ENCODE measurements around the gene CBX4. TPM values are rescaled to one million over a fixed set of nuclear protein-coding genes. Genes with fewer than 3 reads are reported as not detected.

Gene CBX4
- 10 to 100 TPM; 26.2 to 58.3 TPM for total RNA-seq

DNA sequence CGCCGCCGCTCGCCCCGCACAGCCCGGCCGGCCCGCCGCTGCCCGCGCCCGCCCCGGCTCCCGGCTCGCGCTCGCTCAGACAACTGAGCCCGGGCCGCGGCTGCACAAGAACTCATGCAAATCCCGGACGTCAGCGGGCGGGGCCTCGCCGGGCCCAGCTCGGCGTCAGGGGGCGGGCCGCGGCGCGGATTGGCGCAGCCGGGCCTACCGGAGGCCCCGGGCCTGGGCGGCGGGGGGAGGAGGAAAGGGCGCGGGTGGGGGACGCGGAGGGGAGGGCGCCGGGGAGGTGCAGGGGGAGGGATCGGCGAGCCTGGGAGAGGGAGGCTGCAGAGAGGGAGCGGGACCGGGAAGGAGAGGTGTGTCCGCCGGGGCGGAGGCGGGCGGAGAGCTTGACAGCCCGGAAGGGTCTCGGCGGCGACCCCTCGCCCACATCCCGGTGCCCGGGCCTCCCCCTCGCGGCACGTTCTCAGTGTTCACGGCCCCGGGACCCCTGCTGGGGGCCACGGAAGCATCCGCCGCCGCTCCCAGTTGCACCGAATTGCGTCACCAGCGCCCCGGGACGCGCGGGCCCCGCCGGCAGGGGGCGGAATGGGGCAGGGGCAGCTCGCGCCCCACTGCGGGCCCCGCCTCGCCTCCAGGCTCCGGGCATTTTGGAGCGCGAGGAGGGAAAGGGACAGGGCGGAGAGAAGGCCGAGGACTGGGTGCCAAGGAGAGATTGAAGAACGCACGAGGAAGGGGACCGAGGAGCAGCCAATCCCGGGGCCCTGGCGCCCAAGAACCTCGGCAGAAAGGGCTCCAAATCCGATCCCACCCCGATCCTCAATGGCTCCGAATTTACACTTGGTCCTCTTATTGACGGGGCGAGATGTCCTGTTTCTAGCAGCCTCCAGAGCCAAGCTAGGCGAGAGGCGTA is at the start of gene CBX4:
TSS of gene CBX4 (minus strand) at position 85 of the 913 bp plus-strand sequence. CDS start 189 bp downstream, outside the sequence.
- Mint-ChIP-seq H3K4me1 (ENCODE audit: low read depth in 2 of 2) (peaks cover 12 to 33% of the 10 kb centered on the region in 2 donors), H3K27me3 (peaks cover 5 to 7% of the 10 kb centered on the region in 2 donors), H3K4me3 (peak within 1 kb of the TSS; percentile 93), H3K27ac (peak within 1 kb of the TSS; percentile 79 to 90), H3K36me3 (peaks cover 4% of the 10 kb centered on the region), H3K9me3 (no peaks in the 10 kb centered on the region)
- DNase-seq (ENCODE audit: low spot score) (peak; percentile 90), ATAC-seq (peak; percentile 89)

DNA sequence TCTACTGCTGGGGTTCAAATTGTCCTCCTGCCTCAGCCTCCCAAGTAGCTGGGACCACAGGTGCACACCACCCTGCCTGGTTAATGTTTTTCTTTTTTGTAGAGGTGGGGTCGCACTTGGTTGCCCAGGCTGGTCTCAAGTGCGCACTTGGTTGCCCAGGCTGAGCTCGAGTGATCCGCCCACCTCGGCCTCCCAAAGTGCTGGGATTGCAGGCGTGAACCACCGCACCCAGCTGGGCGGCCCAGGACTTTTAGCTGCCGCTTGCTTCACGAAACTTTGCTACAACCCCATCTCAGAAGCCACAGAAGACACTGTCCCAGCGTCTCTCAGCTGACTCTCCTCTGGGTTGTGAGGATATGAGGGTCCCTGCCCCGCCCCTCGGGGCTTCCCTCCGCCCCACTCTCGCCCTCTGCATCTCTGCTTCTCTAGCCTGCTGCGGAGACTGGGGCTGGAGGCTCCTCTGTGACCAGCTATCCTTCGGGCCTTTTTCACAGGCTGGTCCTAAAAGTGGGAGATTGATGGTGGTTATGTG is 48.8 kb upstream of the CBX4 start:
- no peaks in the 10 kb centered on the region for H3K4me1 Mint-ChIP-seq (ENCODE audit: low read depth in 2 of 2)
- H3K9me3 Mint-ChIP-seq = no peaks in the 10 kb centered on the region
- H3K27me3 Mint-ChIP-seq = peaks cover 31 to 50% of the 10 kb centered on the region in 2 donors
- DNase-seq (ENCODE audit: low spot score) (no peak), ATAC-seq (no peak)
- no peaks in the 10 kb centered on the region for H3K36me3 Mint-ChIP-seq
- H3K4me3 Mint-ChIP-seq = no peak overlapping the region
- H3K27ac Mint-ChIP-seq = no peak overlapping the region

DNA sequence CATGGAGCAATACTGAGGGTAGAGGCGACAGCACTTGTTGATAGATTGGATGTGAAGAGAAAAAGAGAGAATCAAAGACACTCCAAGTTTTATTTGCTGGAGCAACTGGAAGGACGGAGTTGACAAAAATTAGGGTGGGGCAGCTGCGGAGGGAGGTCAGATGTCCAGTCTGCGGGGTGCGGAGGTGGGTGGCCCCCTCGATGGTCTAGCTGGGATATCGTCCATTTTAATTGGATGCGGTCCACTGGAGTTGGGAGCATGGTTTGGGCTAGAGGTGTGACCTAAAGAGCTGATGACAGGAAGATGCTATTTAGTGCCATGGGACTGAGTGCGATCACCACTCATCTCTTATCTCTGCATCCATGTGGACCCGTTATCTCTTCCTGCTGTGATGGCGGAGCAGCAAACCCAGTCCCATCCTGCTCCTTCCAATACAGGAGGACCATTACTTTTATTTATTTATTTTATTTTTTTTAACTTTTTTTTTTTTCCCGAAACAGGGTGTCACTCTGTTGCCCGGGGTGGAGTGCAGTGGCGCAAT is 48.3 kb upstream of the CBX4 start:
- no peak for DNase-seq (ENCODE audit: low spot score)
- H3K27me3 Mint-ChIP-seq = peaks cover 34 to 50% of the 10 kb centered on the region in 2 donors
- no peak for ATAC-seq

DNA sequence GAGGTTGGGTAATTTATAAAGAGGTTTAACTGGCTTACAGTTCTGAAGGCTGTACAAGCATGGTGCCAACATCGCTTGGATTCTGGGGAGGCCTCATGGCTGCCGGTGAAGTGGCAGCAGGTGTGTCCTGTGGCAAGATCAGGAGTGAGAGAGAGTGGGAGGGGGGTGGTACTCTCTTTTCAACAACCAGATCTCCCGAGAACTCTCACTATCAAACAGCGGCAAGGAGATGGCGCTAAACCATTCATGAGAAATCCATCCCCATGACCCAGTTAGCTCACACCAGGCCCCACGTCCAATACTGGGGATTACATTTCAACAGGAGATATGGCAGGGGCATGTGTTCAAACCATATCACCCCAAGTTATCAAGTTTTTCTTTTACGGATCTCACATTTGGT is 44.0 kb upstream of the CBX4 start:
- Mint-ChIP-seq H3K4me1 (ENCODE audit: low read depth in 2 of 2) (no peaks in the 10 kb centered on the region), H3K36me3 (no peaks in the 10 kb centered on the region), H3K27ac (no peak overlapping the region), H3K9me3 (no peaks in the 10 kb centered on the region), H3K27me3 (peaks cover 28 to 34% of the 10 kb centered on the region in 2 donors), H3K4me3 (no peak overlapping the region)
- DNase-seq (ENCODE audit: low spot score) (no peak), ATAC-seq (no peak)

More for the DNA sequence above, 48.3 kb upstream of the CBX4 start:
- H3K27ac Mint-ChIP-seq = no peak overlapping the region
- H3K9me3 Mint-ChIP-seq = no peaks in the 10 kb centered on the region
- H3K4me3 Mint-ChIP-seq = no peak overlapping the region
- no peaks in the 10 kb centered on the region for H3K4me1 Mint-ChIP-seq (ENCODE audit: low read depth in 2 of 2)
- H3K36me3 Mint-ChIP-seq = no peaks in the 10 kb centered on the region

DNA sequence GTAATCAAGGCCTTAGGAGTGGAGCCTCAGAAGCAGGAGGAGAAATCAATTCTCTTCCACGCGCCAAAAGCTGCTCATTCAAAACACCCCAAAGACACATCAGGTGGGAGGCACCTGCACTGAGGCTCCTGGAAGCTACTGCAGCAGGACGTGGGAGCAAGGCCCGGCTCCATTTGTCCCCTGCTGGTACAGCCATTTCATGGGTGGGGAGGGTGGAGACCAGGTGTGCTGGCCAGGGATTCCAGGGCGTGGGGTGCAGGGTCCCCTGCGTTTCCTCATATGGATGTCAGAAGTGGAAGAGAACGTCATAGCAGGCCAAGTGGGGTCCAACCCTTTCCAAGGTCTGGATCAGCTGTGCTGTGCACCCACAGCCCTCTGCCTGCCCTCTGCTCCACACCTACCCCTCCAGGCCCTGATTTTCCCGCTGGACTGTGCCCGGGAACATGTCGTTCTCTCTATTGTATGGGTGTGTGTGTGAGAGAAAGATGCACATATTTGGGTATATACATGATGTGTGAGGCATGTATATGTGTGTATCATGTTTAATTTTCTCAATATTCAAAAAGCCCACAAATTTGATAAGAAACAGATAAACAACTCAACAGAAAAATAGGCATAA is 39.2 kb upstream of the CBX4 start:
- ATAC-seq (no peak), DNase-seq (ENCODE audit: low spot score) (no peak)
- no peaks in the 10 kb centered on the region for H3K36me3 Mint-ChIP-seq
- peaks cover 0 to 3% of the 10 kb centered on the region in 2 donors for H3K4me1 Mint-ChIP-seq (ENCODE audit: low read depth in 2 of 2)
- peaks cover 22 to 33% of the 10 kb centered on the region in 2 donors for H3K27me3 Mint-ChIP-seq
- no peak overlapping the region for H3K4me3 Mint-ChIP-seq
- H3K27ac Mint-ChIP-seq = no peak overlapping the region
- H3K9me3 Mint-ChIP-seq = no peaks in the 10 kb centered on the region

DNA sequence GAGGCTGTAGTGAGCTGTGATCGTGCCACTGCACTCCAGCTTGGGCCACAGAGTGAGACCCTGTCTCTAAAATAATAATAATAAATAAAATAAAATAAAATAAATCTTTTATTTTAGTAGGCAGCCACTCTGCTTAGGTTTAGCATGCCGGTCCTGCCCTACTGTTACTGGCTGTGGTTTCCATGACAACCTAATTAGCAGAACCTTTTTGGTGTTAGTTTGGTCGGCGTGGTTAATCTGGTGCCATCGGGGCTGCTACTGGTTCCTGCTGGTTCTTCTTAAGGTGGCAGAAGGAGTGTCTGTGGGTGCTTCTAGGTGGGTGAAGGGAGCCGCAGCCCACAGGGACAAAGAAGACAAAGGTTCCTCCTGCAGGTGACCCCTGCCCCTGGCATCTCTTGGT is 37.8 kb upstream of the CBX4 start:
- Mint-ChIP-seq H3K4me3 (no peak overlapping the region), H3K4me1 (ENCODE audit: low read depth in 2 of 2) (peaks cover 0 to 3% of the 10 kb centered on the region in 2 donors), H3K36me3 (no peaks in the 10 kb centered on the region), H3K27ac (no peak overlapping the region), H3K9me3 (no peaks in the 10 kb centered on the region), H3K27me3 (peaks cover 21 to 39% of the 10 kb centered on the region in 2 donors)
- DNase-seq (ENCODE audit: low spot score) (no peak), ATAC-seq (no peak)

DNA sequence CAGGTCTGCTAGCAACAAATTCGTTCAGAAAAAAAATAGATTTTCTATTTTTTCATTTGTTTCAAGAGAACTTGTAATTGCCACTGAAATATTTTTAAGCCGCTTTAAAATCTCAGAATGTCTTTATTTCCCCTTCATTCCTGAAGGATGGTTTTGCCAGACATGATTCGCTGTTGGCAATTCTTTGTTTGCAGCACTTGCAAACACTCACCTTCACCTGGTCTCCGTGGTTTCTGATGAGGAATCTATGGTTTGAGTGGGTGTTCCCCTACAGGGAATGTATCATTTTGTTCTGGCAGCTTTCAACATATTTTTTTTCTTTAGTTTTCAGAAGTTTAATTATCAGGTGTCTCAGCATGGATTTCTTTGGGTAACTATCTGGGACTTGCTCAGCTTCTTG is 36.3 kb upstream of the CBX4 start:
- H3K36me3 Mint-ChIP-seq = no peaks in the 10 kb centered on the region
- ATAC-seq (no peak), DNase-seq (ENCODE audit: low spot score) (no peak)
- peaks cover 0 to 3% of the 10 kb centered on the region in 2 donors for H3K4me1 Mint-ChIP-seq (ENCODE audit: low read depth in 2 of 2)
- H3K9me3 Mint-ChIP-seq = no peaks in the 10 kb centered on the region
- peaks cover 18 to 31% of the 10 kb centered on the region in 2 donors for H3K27me3 Mint-ChIP-seq
- H3K4me3 Mint-ChIP-seq = no peak overlapping the region
- no peak overlapping the region for H3K27ac Mint-ChIP-seq

DNA sequence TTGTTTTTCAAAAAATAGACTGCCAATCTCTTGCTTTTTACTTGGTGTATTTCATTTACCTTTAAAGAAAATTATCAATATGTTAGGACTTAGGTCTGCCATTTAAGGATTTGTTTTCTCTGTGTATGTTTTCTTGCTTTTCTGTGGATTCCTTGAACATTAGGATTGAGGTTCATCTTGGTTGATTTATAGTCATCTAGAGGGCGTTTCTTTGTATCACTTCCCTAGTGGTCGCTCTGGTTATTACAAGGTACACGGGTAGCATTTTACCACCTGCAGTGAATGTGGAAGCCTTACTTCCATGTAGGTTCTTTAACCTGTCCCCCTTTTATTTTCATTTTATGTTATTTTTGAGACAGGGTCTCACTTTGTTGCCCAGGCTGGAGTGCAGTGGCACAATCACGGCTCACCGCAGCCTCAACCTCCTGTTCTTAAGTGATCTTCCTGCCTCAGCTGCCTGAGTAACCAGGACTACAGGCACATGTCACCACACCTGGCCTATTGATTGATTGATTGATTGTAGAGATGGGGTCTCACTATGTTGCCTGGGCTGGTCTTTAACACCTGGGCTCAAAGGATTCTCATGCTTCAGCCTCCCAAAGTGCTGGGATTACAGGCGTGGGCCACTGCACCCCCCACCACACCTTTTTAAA is 35.2 kb upstream of the CBX4 start:
- Mint-ChIP-seq H3K4me3 (no peak overlapping the region), H3K4me1 (ENCODE audit: low read depth in 2 of 2) (peaks cover 0 to 3% of the 10 kb centered on the region in 2 donors), H3K36me3 (no peaks in the 10 kb centered on the region), H3K9me3 (no peaks in the 10 kb centered on the region), H3K27me3 (peaks cover 18 to 31% of the 10 kb centered on the region in 2 donors), H3K27ac (no peak overlapping the region)
- DNase-seq (ENCODE audit: low spot score) (no peak), ATAC-seq (no peak)

DNA sequence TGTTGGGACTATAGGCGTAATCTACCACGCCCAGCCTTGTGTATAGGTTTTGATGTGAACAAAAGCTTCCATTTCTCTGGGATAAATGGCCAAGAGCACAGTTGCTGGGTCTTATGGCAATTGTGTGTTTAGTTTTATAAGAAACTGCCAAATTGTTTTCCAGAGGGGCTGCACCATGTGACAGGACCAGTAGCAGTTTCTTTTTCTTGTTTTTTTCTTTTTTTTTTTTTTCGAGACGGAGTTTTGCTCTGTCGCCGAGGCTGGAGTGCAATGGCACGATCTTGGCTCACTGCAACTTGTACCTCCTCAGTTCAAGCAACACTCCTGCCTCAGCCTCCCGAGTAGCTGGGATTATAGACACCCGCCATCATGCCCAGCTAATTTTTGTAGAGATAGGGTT is 34.3 kb upstream of the CBX4 start:
- no peak overlapping the region for H3K27ac Mint-ChIP-seq
- no peak overlapping the region for H3K4me3 Mint-ChIP-seq
- ATAC-seq (no peak), DNase-seq (ENCODE audit: low spot score) (no peak)
- H3K36me3 Mint-ChIP-seq = no peaks in the 10 kb centered on the region
- H3K9me3 Mint-ChIP-seq = no peaks in the 10 kb centered on the region
- H3K27me3 Mint-ChIP-seq = peaks cover 18 to 31% of the 10 kb centered on the region in 2 donors
- H3K4me1 Mint-ChIP-seq (ENCODE audit: low read depth in 2 of 2) = peaks cover 0 to 3% of the 10 kb centered on the region in 2 donors

DNA sequence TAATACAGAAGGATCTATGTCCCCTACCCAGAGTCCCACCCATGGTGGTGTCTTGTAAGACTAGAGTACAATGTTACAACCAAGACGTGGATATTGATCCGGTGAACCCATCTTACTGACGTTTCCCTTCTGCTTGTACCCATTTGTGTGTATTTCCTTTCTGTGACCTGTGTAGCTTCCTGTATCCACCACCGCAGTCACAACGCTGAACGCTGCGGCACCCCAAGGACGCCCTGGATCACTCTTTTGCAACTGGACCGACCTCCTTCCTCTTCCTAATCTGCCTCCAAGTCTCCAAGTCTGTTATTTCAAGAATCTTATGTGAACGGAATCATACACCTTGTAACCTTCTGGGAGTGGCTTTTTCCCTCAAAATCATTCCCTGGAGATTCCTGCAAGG is 33.5 kb upstream of the CBX4 start:
- Mint-ChIP-seq H3K4me3 (no peak overlapping the region), H3K9me3 (no peaks in the 10 kb centered on the region), H3K27ac (no peak overlapping the region), H3K36me3 (no peaks in the 10 kb centered on the region), H3K4me1 (ENCODE audit: low read depth in 2 of 2) (peaks cover 0 to 3% of the 10 kb centered on the region in 2 donors), H3K27me3 (peaks cover 16 to 29% of the 10 kb centered on the region in 2 donors)
- DNase-seq (ENCODE audit: low spot score) (no peak), ATAC-seq (no peak)

DNA sequence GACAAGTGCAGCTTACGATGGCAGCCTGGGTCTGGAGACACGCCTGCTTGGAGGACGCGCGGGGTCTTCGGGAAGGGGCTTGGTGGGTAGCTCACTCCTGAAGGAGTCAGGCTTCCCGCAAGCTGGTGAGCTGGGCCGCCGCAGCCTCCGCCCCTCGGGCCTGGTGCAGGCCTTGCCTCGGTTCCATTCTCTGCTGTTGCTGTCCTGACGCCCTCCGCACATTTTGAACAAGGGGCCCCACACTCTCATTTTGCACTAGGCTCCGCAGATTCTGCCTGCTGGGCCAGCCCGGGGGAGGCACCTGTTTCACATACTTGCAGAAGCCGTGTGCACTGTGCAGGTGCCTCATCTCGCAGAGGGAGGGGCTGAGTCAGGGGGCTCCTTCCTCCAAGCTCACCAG is 31.9 kb upstream of the CBX4 start:
- Mint-ChIP-seq H3K27ac (no peak overlapping the region), H3K4me3 (no peak overlapping the region), H3K27me3 (peaks cover 10 to 18% of the 10 kb centered on the region in 2 donors), H3K4me1 (ENCODE audit: low read depth in 2 of 2) (peaks cover 0 to 3% of the 10 kb centered on the region in 2 donors), H3K9me3 (no peaks in the 10 kb centered on the region), H3K36me3 (no peaks in the 10 kb centered on the region)
- ATAC-seq (peak in 1 of 2 donors; percentile 31), DNase-seq (ENCODE audit: low spot score) (no peak)

DNA sequence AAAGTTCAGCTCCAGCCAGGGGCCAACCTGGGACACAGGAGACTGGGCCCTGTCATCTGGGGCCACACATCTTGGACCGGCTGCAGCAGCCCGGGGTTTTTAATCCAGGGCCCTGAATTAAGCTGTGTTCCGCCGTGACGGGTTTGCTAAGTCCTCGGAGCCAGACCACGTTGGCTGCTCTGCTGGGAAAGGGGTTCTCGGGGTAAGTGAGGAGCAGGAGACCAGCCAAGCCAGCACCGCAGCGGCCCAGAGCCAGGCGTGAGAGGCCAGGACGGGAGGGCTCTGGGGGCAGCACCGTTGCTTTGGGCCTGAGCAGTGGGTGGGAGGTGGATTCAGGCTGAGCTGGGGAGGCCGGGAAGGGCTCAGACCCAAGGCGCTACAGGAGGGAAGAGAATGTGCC is 31.3 kb upstream of the CBX4 start:
- DNase-seq (ENCODE audit: low spot score) (no peak), ATAC-seq (no peak)
- Mint-ChIP-seq H3K27ac (no peak overlapping the region), H3K36me3 (no peaks in the 10 kb centered on the region), H3K4me1 (ENCODE audit: low read depth in 2 of 2) (peaks cover 0 to 3% of the 10 kb centered on the region in 2 donors), H3K27me3 (peaks cover 10 to 15% of the 10 kb centered on the region in 2 donors), H3K9me3 (no peaks in the 10 kb centered on the region), H3K4me3 (no peak overlapping the region)

DNA sequence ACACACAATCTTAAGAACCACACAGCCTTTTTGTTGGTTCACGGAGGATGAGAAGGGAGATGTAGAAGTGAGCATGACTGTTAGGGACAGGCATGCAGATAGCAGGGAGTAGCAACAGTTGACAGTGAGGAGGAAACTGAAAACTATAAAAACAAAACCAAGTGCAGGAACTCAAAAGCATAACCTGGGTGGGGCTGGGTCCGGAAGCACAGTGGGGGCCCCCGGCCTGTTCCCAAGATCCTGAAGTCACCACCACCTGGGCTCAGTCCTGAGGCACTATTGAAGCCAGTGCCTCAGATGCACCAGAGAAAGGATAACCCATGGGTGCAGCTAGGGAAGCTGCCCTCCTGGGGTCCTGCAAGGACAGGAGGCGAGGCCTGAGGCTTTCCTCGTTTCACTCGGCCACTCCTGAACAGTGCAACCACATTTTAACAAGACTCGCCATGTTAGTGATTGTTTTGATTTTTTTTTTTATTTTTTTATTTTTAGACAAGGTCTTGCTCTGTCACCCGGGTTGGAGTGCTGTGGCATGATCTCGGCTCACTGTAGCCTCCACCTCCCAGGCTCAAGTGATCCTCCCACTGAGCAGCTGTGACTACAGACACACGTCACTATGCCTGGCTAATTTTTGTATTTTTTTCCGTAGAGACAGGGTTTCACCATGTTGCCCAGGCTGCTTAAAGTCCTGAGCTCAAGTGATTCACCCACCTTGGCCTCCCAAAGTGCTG is 27.7 kb upstream of the CBX4 start:
- H3K27ac Mint-ChIP-seq = no peak overlapping the region
- no peaks in the 10 kb centered on the region for H3K9me3 Mint-ChIP-seq
- ATAC-seq (no peak), DNase-seq (ENCODE audit: low spot score) (no peak)
- no peak overlapping the region for H3K4me3 Mint-ChIP-seq
- peaks cover 17% of the 10 kb centered on the region in 2 donors for H3K27me3 Mint-ChIP-seq
- H3K4me1 Mint-ChIP-seq (ENCODE audit: low read depth in 2 of 2) = no peaks in the 10 kb centered on the region
- H3K36me3 Mint-ChIP-seq = no peaks in the 10 kb centered on the region
